SK-N-SH (cell line): ENCODE results near the gene MCUB. TPM values are rescaled to one million over a fixed set of nuclear protein-coding genes. Genes with fewer than 3 reads are reported as not detected.

Source experiments
- CTCF ChIA-PET: fragments of 300-600, 350-600 bp; formaldehyde crosslinking; extraction: SDS; loops from one replicate; lab custom pipeline; 2021; lab: Yijun Ruan, JAX
- POLR2A ChIA-PET: fragments of 350-600 bp; sonication (Branson Sonifier 250); formaldehyde crosslinking; extraction: SDS; loops from one replicate; lab custom pipeline; 2020; ENCODE audit warnings: antibody characterized with exemption, inconsistent platforms; lab: Yijun Ruan, JAX
- DNase-seq: peaks from one replicate; pipeline ENCODE4 v3.0.0; 2012
- H2AFZ ChIP-seq: fragments of 200-600 bp; sonication (generic); 2 replicates; pipeline ENCODE4 v1.8.1; 2016; ENCODE audit warnings: antibody characterized with exemption, mild to moderate bottlenecking, low read depth
- H3F3A ChIP-seq: fragments of 200-600 bp; sonication (generic); replicated peaks from 2 replicates; pipeline ENCODE3; 2016; ENCODE audit warnings: antibody characterized with exemption, mild to moderate bottlenecking; ENCODE audit not compliant: insufficient read depth
- H3K27ac ChIP-seq, 2 experiments: fragments of 200-500 bp in 1 of 2; fragments of 200-600 bp in 1 of 2; sonication (Bioruptor generic) in 1 of 2; sonication (generic), shearing (Covaris generic) in 1 of 2; 2 replicates each; pipeline versions ENCODE4 v1.5.1 to v1.6.1; 2014 to 2016; ENCODE audit warnings: low read depth in 2 of 2, inconsistent platforms in 1 of 2, low read length in 1 of 2, mild to moderate bottlenecking in 1 of 2, mixed read lengths in 1 of 2
- H3K27me3 ChIP-seq: fragments of 200-600 bp; sonication (generic), shearing (Covaris generic); 2 replicates; pipeline ENCODE4 v1.6.1; 2016; ENCODE audit warnings: mixed run types; ENCODE audit not compliant: insufficient read depth
- H3K36me3 ChIP-seq, 2 experiments: fragments of 200-500 bp in 1 of 2; fragments of 200-600 bp in 1 of 2; sonication (Bioruptor generic) in 1 of 2; sonication (generic) in 1 of 2; replicated peaks in 1 of 2; 2 replicates each; pipeline versions ENCODE3 to v1.5.1; 2014 to 2016; ENCODE audit warnings: low read length in 1 of 2, mild to moderate bottlenecking in 1 of 2; ENCODE audit not compliant: insufficient read depth in 2 of 2, control insufficient read depth in 1 of 2
- H3K4me1 ChIP-seq, 2 experiments: fragments of 200-500 bp in 1 of 2; fragments of 200-600 bp in 1 of 2; sonication (Bioruptor generic) in 1 of 2; sonication (generic), shearing (Covaris generic) in 1 of 2; 2 replicates each; pipeline versions ENCODE4 v1.5.1 to v1.6.1; 2014 to 2016; ENCODE audit warnings: low read depth in 1 of 2, low read length in 1 of 2, mixed run types in 1 of 2; ENCODE audit not compliant: insufficient read depth in 2 of 2, control insufficient read depth in 1 of 2
- H3K4me2 ChIP-seq: fragments of 200-600 bp; sonication (generic), shearing (Covaris generic); 2 replicates; pipeline ENCODE4 v1.6.1; 2017; ENCODE audit warnings: mixed run types
- H3K4me3 ChIP-seq, 2 experiments: fragments of 200-500 bp in 1 of 2; fragments of 200-600 bp in 1 of 2; sonication (Bioruptor generic) in 1 of 2; sonication (generic), shearing (Covaris generic) in 1 of 2; 2 replicates each; pipeline versions ENCODE4 v1.5.1 to v1.8.1; 2014 to 2016; ENCODE audit warnings: low read depth in 2 of 2, inconsistent platforms in 1 of 2, low read length in 1 of 2, mild to moderate bottlenecking in 1 of 2, mixed read lengths in 1 of 2, moderate library complexity in 1 of 2
- H3K79me2 ChIP-seq: fragments of 200-600 bp; sonication (generic); 2 replicates; pipeline ENCODE4 v1.8.1; 2017; ENCODE audit warnings: mild to moderate bottlenecking; ENCODE audit not compliant: insufficient read depth
- H3K9ac ChIP-seq: fragments of 200-600 bp; sonication (generic); 2 replicates; pipeline ENCODE4 v1.6.1; 2017; ENCODE audit warnings: mixed run types
- H3K9me2 ChIP-seq: fragments of 200-600 bp; sonication (generic); 2 replicates; pipeline ENCODE4 v1.6.1; 2017; ENCODE audit warnings: mixed run types
- H3K9me3 ChIP-seq: fragments of 200-600 bp; sonication (generic); 2 replicates; pipeline ENCODE4 v1.6.1; 2017; ENCODE audit warnings: mixed run types, mild to moderate bottlenecking, moderate library complexity
- H4K20me1 ChIP-seq: fragments of 200-600 bp; sonication (generic); 2 replicates; pipeline ENCODE4 v1.6.1; 2017; ENCODE audit warnings: mild to moderate bottlenecking, mixed run types; ENCODE audit not compliant: insufficient read depth
- CHD2 ChIP-seq: fragments of 150-350 bp; IDR thresholded peaks from 2 replicates; pipeline ENCODE4 v1.6.1; 2018; ENCODE audit warnings: low read length; ENCODE audit not compliant: partially characterized antibody
- ELF1 ChIP-seq: IDR thresholded peaks from 2 replicates; pipeline ENCODE4 v1.4.0; 2012
- EP300 ChIP-seq, 2 experiments: IDR thresholded peaks; 2 replicates each; pipeline versions ENCODE4 v1.4.0 to v1.6.1; 2012; ENCODE audit warnings: borderline replicate concordance in 1 of 2, low read depth in 1 of 2, low read length in 1 of 2
- EZH2phosphoT487 ChIP-seq: fragments of 200-600 bp; sonication (generic); IDR thresholded peaks from 2 replicates; pipeline ENCODE4 v1.6.1; 2017; ENCODE audit warnings: low read depth, mixed run types, mild to moderate bottlenecking, antibody characterized with exemption, moderate library complexity, borderline replicate concordance
- FOXM1 ChIP-seq: IDR thresholded peaks from 2 replicates; pipeline ENCODE4 v1.4.0; 2012; ENCODE audit warnings: low read depth, mild to moderate bottlenecking
- GABPA ChIP-seq: IDR thresholded peaks from 2 replicates; pipeline ENCODE4 v1.4.0; 2012; ENCODE audit warnings: low read depth, mild to moderate bottlenecking
- MXI1 ChIP-seq: IDR thresholded peaks from 2 replicates; pipeline ENCODE4 v1.6.1; 2012; ENCODE audit warnings: mild to moderate bottlenecking, low read depth, low read length, improper control_type of control experiment
- RAD21 ChIP-seq: IDR thresholded peaks from 2 replicates; pipeline ENCODE4 v1.6.1; 2012; ENCODE audit warnings: mild to moderate bottlenecking, low read length
- RXRA ChIP-seq: IDR thresholded peaks from 2 replicates; pipeline ENCODE4 v1.4.0; 2012; ENCODE audit warnings: low read depth, mild to moderate bottlenecking, borderline replicate concordance
- SMC3 ChIP-seq: IDR thresholded peaks from 2 replicates; pipeline ENCODE4 v1.6.1; 2012; ENCODE audit warnings: low read depth, low read length, improper control_type of control experiment
- TAF1 ChIP-seq: IDR thresholded peaks from 2 replicates; pipeline ENCODE4 v1.6.1; 2012; ENCODE audit warnings: low read depth, mild to moderate bottlenecking, low read length, moderate library complexity, borderline replicate concordance
- WGBS: methylation state at CpG from one replicate; pipeline ENCODE4 v1.1.6; 2017; ENCODE audit warnings: low lambda C conversion rate; 5-methylcytosine and 5-hydroxymethylcytosine counted together
- polyA plus RNA-seq, 3 experiments: library from polyadenylated mRNA; depleted of rRNA; stranded (reverse); fragments of >200 nt; gene quantifications; 2 replicates each; pipeline ENCODE4 v1.2.3, GENCODE V29; 2012
- TF ChIP-seq, protein P1 (sequence below): IDR thresholded peaks from 2 replicates; pipeline ENCODE4 v1.6.1; 2012; ENCODE audit warnings: mild to moderate bottlenecking, low read depth, low read length, moderate library complexity
- TF ChIP-seq, protein P2 (sequence below): fragments of 150-350 bp; IDR thresholded peaks from 2 replicates; pipeline ENCODE4 v1.6.1; 2017; ENCODE audit warnings: antibody characterized with exemption, low read length, low read depth, borderline replicate concordance
- TF ChIP-seq, protein P3 (sequence below): fragments of 200-600 bp; sonication (generic); IDR thresholded peaks from 2 replicates; pipeline ENCODE4 v1.6.1; 2017; ENCODE audit warnings: antibody characterized with exemption, mild to moderate bottlenecking, moderate library complexity
- TF ChIP-seq, protein P4 (sequence below): IDR thresholded peaks from 2 replicates; pipeline ENCODE4 v1.4.0; 2012; ENCODE audit warnings: low read depth, borderline replicate concordance

The MCUB gene
- polyA plus RNA-seq, 1 of the 3 experiments (the other 2 are of a cell fraction), result 39.3 TPM

DNA sequence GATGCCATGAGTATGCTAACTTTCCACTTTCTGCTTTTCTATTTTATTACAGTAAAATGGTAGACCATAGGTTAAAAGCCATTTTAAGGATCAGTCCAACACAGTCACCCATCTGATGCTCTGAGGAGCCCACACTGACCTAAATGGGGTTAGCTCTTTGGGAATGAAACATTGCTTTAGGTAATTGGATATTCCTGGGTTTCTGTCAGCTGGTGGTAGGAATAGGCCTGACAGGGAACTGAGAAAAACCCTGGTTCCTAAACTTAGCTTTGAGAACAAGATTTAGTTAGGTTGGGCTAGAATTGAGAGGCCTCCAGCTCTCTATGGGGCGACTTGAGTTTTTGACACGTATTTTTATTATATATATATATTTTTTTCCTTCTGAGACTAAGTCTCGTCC, 40.4 kb downstream of the MCUB start:
- DNase-seq, result no peak
- H3K9me3 ChIP-seq, result no peaks in the 10 kb centered on the region
- H3K27me3 ChIP-seq, result no peaks in the 10 kb centered on the region
- H3K9me2 ChIP-seq, result no peaks in the 10 kb centered on the region
- no peak overlapping the region for H3K4me2 ChIP-seq
- H4K20me1 ChIP-seq, result no peaks in the 10 kb centered on the region
- WGBS, result 81% methylated on average over 3 of the region's 3 CpGs
- no peaks in the 10 kb centered on the region for H3F3A ChIP-seq
- no peak overlapping the region for H3K27ac ChIP-seq
- TF ChIP-seq ELF1 (no peak), FOXM1 (no peak), MXI1 (no peak), CHD2 (no peak), RXRA (no peak), EZH2phosphoT487 (no peak), EP300 (IDR thresholded peaks at IDR 0.05; ENCODE audit: borderline replicate concordance in 1 of 2, low read depth in 1 of 2, low read length in 1 of 2) (no peak), TAF1 (no peak), RAD21 (no peak), SMC3 (no peak), GABPA (no peak)
- TF ChIP-seq, protein P1, sequence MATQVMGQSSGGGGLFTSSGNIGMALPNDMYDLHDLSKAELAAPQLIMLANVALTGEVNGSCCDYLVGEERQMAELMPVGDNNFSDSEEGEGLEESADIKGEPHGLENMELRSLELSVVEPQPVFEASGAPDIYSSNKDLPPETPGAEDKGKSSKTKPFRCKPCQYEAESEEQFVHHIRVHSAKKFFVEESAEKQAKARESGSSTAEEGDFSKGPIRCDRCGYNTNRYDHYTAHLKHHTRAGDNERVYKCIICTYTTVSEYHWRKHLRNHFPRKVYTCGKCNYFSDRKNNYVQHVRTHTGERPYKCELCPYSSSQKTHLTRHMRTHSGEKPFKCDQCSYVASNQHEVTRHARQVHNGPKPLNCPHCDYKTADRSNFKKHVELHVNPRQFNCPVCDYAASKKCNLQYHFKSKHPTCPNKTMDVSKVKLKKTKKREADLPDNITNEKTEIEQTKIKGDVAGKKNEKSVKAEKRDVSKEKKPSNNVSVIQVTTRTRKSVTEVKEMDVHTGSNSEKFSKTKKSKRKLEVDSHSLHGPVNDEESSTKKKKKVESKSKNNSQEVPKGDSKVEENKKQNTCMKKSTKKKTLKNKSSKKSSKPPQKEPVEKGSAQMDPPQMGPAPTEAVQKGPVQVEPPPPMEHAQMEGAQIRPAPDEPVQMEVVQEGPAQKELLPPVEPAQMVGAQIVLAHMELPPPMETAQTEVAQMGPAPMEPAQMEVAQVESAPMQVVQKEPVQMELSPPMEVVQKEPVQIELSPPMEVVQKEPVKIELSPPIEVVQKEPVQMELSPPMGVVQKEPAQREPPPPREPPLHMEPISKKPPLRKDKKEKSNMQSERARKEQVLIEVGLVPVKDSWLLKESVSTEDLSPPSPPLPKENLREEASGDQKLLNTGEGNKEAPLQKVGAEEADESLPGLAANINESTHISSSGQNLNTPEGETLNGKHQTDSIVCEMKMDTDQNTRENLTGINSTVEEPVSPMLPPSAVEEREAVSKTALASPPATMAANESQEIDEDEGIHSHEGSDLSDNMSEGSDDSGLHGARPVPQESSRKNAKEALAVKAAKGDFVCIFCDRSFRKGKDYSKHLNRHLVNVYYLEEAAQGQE, result no peak
- TF ChIP-seq, protein P2, sequence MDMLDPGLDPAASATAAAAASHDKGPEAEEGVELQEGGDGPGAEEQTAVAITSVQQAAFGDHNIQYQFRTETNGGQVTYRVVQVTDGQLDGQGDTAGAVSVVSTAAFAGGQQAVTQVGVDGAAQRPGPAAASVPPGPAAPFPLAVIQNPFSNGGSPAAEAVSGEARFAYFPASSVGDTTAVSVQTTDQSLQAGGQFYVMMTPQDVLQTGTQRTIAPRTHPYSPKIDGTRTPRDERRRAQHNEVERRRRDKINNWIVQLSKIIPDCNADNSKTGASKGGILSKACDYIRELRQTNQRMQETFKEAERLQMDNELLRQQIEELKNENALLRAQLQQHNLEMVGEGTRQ, result no peak
- TF ChIP-seq, protein P3, sequence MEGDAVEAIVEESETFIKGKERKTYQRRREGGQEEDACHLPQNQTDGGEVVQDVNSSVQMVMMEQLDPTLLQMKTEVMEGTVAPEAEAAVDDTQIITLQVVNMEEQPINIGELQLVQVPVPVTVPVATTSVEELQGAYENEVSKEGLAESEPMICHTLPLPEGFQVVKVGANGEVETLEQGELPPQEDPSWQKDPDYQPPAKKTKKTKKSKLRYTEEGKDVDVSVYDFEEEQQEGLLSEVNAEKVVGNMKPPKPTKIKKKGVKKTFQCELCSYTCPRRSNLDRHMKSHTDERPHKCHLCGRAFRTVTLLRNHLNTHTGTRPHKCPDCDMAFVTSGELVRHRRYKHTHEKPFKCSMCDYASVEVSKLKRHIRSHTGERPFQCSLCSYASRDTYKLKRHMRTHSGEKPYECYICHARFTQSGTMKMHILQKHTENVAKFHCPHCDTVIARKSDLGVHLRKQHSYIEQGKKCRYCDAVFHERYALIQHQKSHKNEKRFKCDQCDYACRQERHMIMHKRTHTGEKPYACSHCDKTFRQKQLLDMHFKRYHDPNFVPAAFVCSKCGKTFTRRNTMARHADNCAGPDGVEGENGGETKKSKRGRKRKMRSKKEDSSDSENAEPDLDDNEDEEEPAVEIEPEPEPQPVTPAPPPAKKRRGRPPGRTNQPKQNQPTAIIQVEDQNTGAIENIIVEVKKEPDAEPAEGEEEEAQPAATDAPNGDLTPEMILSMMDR, result no peak
- TF ChIP-seq, protein P4, sequence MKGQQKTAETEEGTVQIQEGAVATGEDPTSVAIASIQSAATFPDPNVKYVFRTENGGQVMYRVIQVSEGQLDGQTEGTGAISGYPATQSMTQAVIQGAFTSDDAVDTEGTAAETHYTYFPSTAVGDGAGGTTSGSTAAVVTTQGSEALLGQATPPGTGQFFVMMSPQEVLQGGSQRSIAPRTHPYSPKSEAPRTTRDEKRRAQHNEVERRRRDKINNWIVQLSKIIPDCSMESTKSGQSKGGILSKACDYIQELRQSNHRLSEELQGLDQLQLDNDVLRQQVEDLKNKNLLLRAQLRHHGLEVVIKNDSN, result no peak
- no peaks in the 10 kb centered on the region for H3K4me1 ChIP-seq
- H3K36me3 ChIP-seq, result no peaks in the 10 kb centered on the region
- no peak overlapping the region for H3K4me3 ChIP-seq
- H2AFZ ChIP-seq, result no peak overlapping the region
- POLR2A ChIA-PET, result no interaction called here
- no peaks in the 10 kb centered on the region for H3K79me2 ChIP-seq
- H3K9ac ChIP-seq, result no peak overlapping the region
- CTCF ChIA-PET, result no interaction called here
